ENCODE data around the gene PCDHB5. TPM values are rescaled to one million over a fixed set of nuclear protein-coding genes. Genes with fewer than 3 reads are reported as not detected.
"Not testable (repeated sequence)": the region's sequence is repeated elsewhere in the genome, so short reads cannot be mapped to it uniquely, and the experiment has no call there.

Gene PCDHB5
- total RNA-seq, 1 donor from 2014 or later, result 72.2 TPM

DNA sequence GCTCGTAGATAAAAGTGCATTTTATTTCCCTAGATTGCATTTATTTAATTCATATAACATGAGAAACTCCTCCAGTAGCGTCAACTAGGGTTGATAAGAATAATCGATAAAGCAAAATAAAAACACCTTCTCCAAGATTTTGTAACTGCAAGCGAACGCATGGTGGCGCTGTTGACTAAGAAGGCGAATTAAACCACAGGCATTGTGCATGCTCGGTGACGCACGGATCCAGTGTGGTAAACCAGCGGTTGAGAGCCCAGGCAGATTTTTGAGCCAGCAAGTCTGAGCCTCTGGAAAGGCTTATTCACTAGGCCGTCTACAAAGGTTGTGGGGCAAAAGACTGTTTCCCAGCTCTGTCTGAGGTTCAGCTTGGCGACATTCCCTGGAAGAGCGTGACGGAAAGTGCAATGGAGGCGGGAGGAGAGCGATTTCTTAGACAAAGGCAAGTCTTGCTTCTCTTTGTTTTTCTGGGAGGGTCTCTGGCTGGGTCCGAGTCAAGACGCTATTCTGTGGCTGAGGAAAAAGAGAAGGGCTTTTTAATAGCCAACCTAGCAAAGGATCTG is 34.7 kb upstream of the PCDHB5 start, which contains the start of gene PCDHB3:
PCDHB3 (plus strand) TSS at position 231 of the 563 bp plus-strand sequence; CDS start at position 408, 177 bp downstream.
- peak within 1 kb of the TSS; percentile 97 for H3K4me3 Mint-ChIP-seq (ENCODE audit: unreplicated experiment)
- peaks cover 2% of the 10 kb centered on the region for H3K4me1 Mint-ChIP-seq (ENCODE audit: low read depth, unreplicated experiment)
- TF ChIP-seq, protein P1, sequence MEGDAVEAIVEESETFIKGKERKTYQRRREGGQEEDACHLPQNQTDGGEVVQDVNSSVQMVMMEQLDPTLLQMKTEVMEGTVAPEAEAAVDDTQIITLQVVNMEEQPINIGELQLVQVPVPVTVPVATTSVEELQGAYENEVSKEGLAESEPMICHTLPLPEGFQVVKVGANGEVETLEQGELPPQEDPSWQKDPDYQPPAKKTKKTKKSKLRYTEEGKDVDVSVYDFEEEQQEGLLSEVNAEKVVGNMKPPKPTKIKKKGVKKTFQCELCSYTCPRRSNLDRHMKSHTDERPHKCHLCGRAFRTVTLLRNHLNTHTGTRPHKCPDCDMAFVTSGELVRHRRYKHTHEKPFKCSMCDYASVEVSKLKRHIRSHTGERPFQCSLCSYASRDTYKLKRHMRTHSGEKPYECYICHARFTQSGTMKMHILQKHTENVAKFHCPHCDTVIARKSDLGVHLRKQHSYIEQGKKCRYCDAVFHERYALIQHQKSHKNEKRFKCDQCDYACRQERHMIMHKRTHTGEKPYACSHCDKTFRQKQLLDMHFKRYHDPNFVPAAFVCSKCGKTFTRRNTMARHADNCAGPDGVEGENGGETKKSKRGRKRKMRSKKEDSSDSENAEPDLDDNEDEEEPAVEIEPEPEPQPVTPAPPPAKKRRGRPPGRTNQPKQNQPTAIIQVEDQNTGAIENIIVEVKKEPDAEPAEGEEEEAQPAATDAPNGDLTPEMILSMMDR (IDR thresholded peaks at IDR 0.05; ENCODE audit: partially characterized antibody, unreplicated experiment), result peak; percentile 62
- DNase-seq, result peak; percentile 73
- peak within 1 kb of the TSS; percentile 99 for H3K27ac Mint-ChIP-seq (ENCODE audit: unreplicated experiment)
- H3K9me3 Mint-ChIP-seq (ENCODE audit: unreplicated experiment), result peaks cover 44% of the 10 kb centered on the region
- H3K36me3 Mint-ChIP-seq (ENCODE audit: unreplicated experiment), result peaks cover 64% of the 10 kb centered on the region
- peaks cover 12% of the 10 kb centered on the region for H3K27me3 Mint-ChIP-seq (ENCODE audit: unreplicated experiment)

DNA sequence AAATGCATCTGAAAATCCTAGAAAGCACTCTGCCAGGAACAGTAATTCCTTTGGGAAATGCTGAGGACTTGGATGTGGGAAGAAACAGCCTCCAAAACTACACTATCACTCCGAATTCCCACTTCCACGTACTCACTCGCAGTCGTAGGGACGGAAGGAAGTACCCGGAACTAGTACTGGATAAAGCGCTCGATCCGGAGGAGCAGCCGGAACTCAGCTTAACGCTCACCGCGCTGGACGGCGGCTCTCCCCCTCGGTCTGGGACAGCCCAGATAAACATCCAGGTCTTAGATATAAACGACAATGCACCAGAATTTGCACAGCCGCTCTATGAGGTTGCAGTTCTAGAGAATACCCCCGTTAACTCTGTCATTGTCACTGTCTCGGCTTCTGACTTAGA is 33.9 kb upstream of the PCDHB5 start:
- peaks cover 37% of the 10 kb centered on the region for H3K9me3 Mint-ChIP-seq (ENCODE audit: unreplicated experiment)
- TF ChIP-seq, protein P1 (IDR thresholded peaks at IDR 0.05; ENCODE audit: partially characterized antibody, unreplicated experiment), result no peak
- H3K27me3 Mint-ChIP-seq (ENCODE audit: unreplicated experiment), result peaks cover 6% of the 10 kb centered on the region
- H3K4me1 Mint-ChIP-seq (ENCODE audit: low read depth, unreplicated experiment), result peaks cover 2% of the 10 kb centered on the region
- H3K27ac Mint-ChIP-seq (ENCODE audit: unreplicated experiment), result peak overlapping the region; percentile 99
- no peak for DNase-seq
- peaks cover 60% of the 10 kb centered on the region for H3K36me3 Mint-ChIP-seq (ENCODE audit: unreplicated experiment)
- H3K4me3 Mint-ChIP-seq (ENCODE audit: unreplicated experiment), result peak overlapping the region; percentile 97

DNA sequence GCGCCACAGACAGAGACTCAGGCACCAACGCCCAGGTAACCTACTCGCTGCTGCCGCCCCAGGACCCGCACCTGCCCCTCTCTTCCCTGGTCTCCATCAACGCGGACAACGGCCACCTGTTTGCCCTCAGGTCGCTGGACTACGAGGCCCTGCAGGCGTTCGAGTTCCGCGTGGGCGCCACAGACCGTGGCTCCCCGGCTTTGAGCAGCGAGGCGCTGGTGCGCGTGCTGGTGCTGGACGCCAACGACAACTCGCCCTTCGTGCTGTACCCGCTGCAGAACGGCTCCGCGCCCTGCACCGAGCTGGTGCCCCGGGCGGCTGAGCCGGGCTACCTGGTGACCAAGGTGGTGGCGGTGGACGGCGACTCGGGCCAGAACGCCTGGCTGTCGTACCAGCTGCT is 32.9 kb upstream of the PCDHB5 start:
- not testable (repeated sequence) for DNase-seq; H3K27me3 Mint-ChIP-seq (ENCODE audit: unreplicated experiment); H3K4me1 Mint-ChIP-seq (ENCODE audit: low read depth, unreplicated experiment); H3K4me3 Mint-ChIP-seq (ENCODE audit: unreplicated experiment)
- peak overlapping the region; percentile 8 for H3K27ac Mint-ChIP-seq (ENCODE audit: unreplicated experiment)
- peaks cover 58% of the 10 kb centered on the region for H3K36me3 Mint-ChIP-seq (ENCODE audit: unreplicated experiment)
- peaks cover 35% of the 10 kb centered on the region for H3K9me3 Mint-ChIP-seq (ENCODE audit: unreplicated experiment)

DNA sequence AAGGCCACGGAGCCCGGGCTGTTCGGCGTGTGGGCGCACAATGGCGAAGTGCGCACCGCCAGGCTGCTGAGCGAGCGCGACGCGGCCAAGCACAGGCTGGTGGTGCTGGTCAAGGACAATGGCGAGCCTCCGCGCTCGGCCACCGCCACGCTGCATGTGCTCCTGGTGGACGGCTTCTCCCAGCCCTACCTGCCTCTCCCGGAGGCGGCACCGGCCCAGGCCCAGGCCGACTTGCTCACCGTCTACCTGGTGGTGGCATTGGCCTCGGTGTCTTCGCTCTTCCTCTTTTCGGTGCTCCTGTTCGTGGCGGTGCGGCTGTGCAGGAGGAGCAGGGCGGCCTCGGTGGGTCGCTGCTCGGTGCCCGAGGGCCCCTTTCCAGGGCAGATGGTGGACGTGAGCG is 32.5 kb upstream of the PCDHB5 start:
- not testable (repeated sequence) for H3K27me3 Mint-ChIP-seq (ENCODE audit: unreplicated experiment); H3K4me3 Mint-ChIP-seq (ENCODE audit: unreplicated experiment); DNase-seq; H3K27ac Mint-ChIP-seq (ENCODE audit: unreplicated experiment); H3K4me1 Mint-ChIP-seq (ENCODE audit: low read depth, unreplicated experiment)
- Mint-ChIP-seq H3K36me3 (ENCODE audit: unreplicated experiment) (peaks cover 58% of the 10 kb centered on the region), H3K9me3 (ENCODE audit: unreplicated experiment) (peaks cover 32% of the 10 kb centered on the region)

DNA sequence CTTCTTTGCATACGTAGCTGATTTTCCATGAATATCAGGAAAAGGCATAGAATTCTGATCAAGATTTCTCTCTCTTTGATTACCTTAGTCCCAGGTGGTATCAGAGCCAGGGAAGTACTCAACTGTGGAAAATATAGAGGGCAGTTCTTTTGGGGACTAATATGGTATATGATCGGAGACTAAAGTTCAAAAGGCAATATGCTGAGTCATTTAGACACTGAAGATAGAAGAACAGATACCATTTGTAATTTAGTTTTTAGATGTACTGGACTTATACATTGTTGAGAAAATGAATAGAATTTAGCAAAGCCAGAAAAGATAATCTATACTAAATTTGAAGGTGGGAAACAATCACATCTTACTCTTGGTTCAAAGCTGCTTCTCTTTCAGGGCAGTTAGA is 29.7 kb upstream of the PCDHB5 start:
- H3K36me3 Mint-ChIP-seq (ENCODE audit: unreplicated experiment), result peaks cover 53% of the 10 kb centered on the region
- peaks cover 4% of the 10 kb centered on the region for H3K27me3 Mint-ChIP-seq (ENCODE audit: unreplicated experiment)
- no peak overlapping the region for H3K27ac Mint-ChIP-seq (ENCODE audit: unreplicated experiment)
- H3K4me1 Mint-ChIP-seq (ENCODE audit: low read depth, unreplicated experiment), result no peaks in the 10 kb centered on the region
- TF ChIP-seq, protein P1 (IDR thresholded peaks at IDR 0.05; ENCODE audit: partially characterized antibody, unreplicated experiment), result no peak
- peaks cover 25% of the 10 kb centered on the region for H3K9me3 Mint-ChIP-seq (ENCODE audit: unreplicated experiment)
- no peak for DNase-seq
- no peak overlapping the region for H3K4me3 Mint-ChIP-seq (ENCODE audit: unreplicated experiment)

DNA sequence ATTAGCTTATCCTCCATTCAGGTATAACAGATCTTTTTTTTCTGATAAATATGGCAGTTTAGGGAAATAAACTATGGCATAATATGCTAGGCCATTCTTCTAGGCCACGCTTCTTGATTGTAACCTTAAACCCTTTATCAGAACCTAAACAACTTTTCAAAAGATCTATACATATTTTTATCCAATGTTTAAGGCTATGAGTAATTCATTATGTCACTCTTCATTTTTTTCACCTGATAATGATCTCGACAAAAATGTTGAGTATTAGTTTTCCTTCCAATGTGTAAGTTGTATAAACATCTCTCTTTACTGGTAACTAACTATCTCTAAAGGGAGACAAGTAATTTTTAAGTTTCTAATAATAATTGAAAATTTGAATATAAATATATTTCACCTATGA is 15.8 kb upstream of the PCDHB5 start:
- Mint-ChIP-seq H3K36me3 (ENCODE audit: unreplicated experiment) (peaks cover 39% of the 10 kb centered on the region), H3K4me3 (ENCODE audit: unreplicated experiment) (no peak overlapping the region), H3K4me1 (ENCODE audit: low read depth, unreplicated experiment) (no peaks in the 10 kb centered on the region), H3K27me3 (ENCODE audit: unreplicated experiment) (peaks cover 2% of the 10 kb centered on the region), H3K9me3 (ENCODE audit: unreplicated experiment) (peaks cover 7% of the 10 kb centered on the region), H3K27ac (ENCODE audit: unreplicated experiment) (no peak overlapping the region)
- DNase-seq, result no peak
- TF ChIP-seq, protein P1 (IDR thresholded peaks at IDR 0.05; ENCODE audit: partially characterized antibody, unreplicated experiment), result no peak

Measured in glutamatergic neuron (in vitro differentiated cells).